Measurements from ENCODE around the gene NCAPG2.

The NCAPG2 gene

GRCh38 chr7:158617737-158618128 lies 86.9 kb downstream of the NCAPG2 start:
- no peaks in the 10 kb centered on the region for H3K4me1 ChIP-seq (ENCODE audit: insufficient read depth, low read length)
- no peaks in the 10 kb centered on the region for H3K27me3 ChIP-seq (ENCODE audit: control insufficient read depth in 1 of 2, insufficient read depth in 2 of 2, low read length in 2 of 2)
- H3K27ac ChIP-seq (ENCODE audit: low read depth, low read length): no peak overlapping the region
- H3K36me3 ChIP-seq (ENCODE audit: insufficient read depth, low read length): no peaks in the 10 kb centered on the region
- H3K9me3 ChIP-seq (ENCODE audit: low read length): no peaks in the 10 kb centered on the region
- H3K4me3 ChIP-seq (ENCODE audit: low read depth in 1 of 2, low read length in 2 of 2): no peak overlapping the region
- no peak overlapping the region for H3K9ac ChIP-seq (ENCODE audit: low read length)

- Histone ChIP-seq H3K36me3 (ENCODE audit: insufficient read depth, low read length) (no peaks in the 10 kb centered on the region), H3K27me3 (ENCODE audit: control insufficient read depth in 1 of 2, insufficient read depth in 2 of 2, low read length in 2 of 2) (no peaks in the 10 kb centered on the region), H3K9ac (ENCODE audit: low read length) (no peak overlapping the region), H3K4me1 (ENCODE audit: insufficient read depth, low read length) (no peaks in the 10 kb centered on the region), H3K4me3 (ENCODE audit: low read depth in 1 of 2, low read length in 2 of 2) (no peak overlapping the region), H3K9me3 (ENCODE audit: low read length) (no peaks in the 10 kb centered on the region), H3K27ac (ENCODE audit: low read depth, low read length) (no peak overlapping the region)
Observed at GRCh38 chr7:158616050-158616449, 88.6 kb downstream of the NCAPG2 start.

GRCh38 chr7:158614700-158615099 lies 89.9 kb downstream of the NCAPG2 start:
- H3K4me3 ChIP-seq (ENCODE audit: low read depth in 1 of 2, low read length in 2 of 2): no peak overlapping the region
- no peaks in the 10 kb centered on the region for H3K27me3 ChIP-seq (ENCODE audit: control insufficient read depth in 1 of 2, insufficient read depth in 2 of 2, low read length in 2 of 2)
- no peaks in the 10 kb centered on the region for H3K36me3 ChIP-seq (ENCODE audit: insufficient read depth, low read length)
- H3K9ac ChIP-seq (ENCODE audit: low read length): no peak overlapping the region
- H3K27ac ChIP-seq (ENCODE audit: low read depth, low read length): no peak overlapping the region
- H3K4me1 ChIP-seq (ENCODE audit: insufficient read depth, low read length): no peaks in the 10 kb centered on the region
- no peaks in the 10 kb centered on the region for H3K9me3 ChIP-seq (ENCODE audit: low read length)

- H3K36me3 ChIP-seq (ENCODE audit: insufficient read depth, low read length): no peaks in the 10 kb centered on the region
- H3K9ac ChIP-seq (ENCODE audit: low read length): no peak overlapping the region
- H3K27me3 ChIP-seq (ENCODE audit: control insufficient read depth in 1 of 2, insufficient read depth in 2 of 2, low read length in 2 of 2): no peaks in the 10 kb centered on the region
- no peak overlapping the region for H3K27ac ChIP-seq (ENCODE audit: low read depth, low read length)
- H3K4me3 ChIP-seq (ENCODE audit: low read depth in 1 of 2, low read length in 2 of 2): no peak overlapping the region
- H3K9me3 ChIP-seq (ENCODE audit: low read length): no peaks in the 10 kb centered on the region
- no peaks in the 10 kb centered on the region for H3K4me1 ChIP-seq (ENCODE audit: insufficient read depth, low read length)
Observed at GRCh38 chr7:158613481-158613880, 91.1 kb downstream of the NCAPG2 start.

- Histone ChIP-seq H3K27ac (ENCODE audit: low read depth, low read length) (no peak overlapping the region), H3K9ac (ENCODE audit: low read length) (no peak overlapping the region), H3K4me1 (ENCODE audit: insufficient read depth, low read length) (no peaks in the 10 kb centered on the region), H3K9me3 (ENCODE audit: low read length) (no peaks in the 10 kb centered on the region), H3K36me3 (ENCODE audit: insufficient read depth, low read length) (no peaks in the 10 kb centered on the region), H3K4me3 (ENCODE audit: low read depth in 1 of 2, low read length in 2 of 2) (no peak overlapping the region), H3K27me3 (ENCODE audit: control insufficient read depth in 1 of 2, insufficient read depth in 2 of 2, low read length in 2 of 2) (no peaks in the 10 kb centered on the region)
Observed at GRCh38 chr7:158612546-158612945, 92.1 kb downstream of the NCAPG2 start.

GRCh38 chr7:158611541-158611940 lies 93.1 kb downstream of the NCAPG2 start:
- Histone ChIP-seq H3K27me3 (ENCODE audit: control insufficient read depth in 1 of 2, insufficient read depth in 2 of 2, low read length in 2 of 2) (no peaks in the 10 kb centered on the region), H3K9ac (ENCODE audit: low read length) (no peak overlapping the region), H3K4me3 (ENCODE audit: low read depth in 1 of 2, low read length in 2 of 2) (no peak overlapping the region), H3K4me1 (ENCODE audit: insufficient read depth, low read length) (no peaks in the 10 kb centered on the region), H3K9me3 (ENCODE audit: low read length) (no peaks in the 10 kb centered on the region), H3K36me3 (ENCODE audit: insufficient read depth, low read length) (no peaks in the 10 kb centered on the region), H3K27ac (ENCODE audit: low read depth, low read length) (no peak overlapping the region)

- no peaks in the 10 kb centered on the region for H3K9me3 ChIP-seq (ENCODE audit: low read length)
- no peak overlapping the region for H3K27ac ChIP-seq (ENCODE audit: low read depth, low read length)
- H3K4me1 ChIP-seq (ENCODE audit: insufficient read depth, low read length): no peaks in the 10 kb centered on the region
- no peak overlapping the region for H3K4me3 ChIP-seq (ENCODE audit: low read depth in 1 of 2, low read length in 2 of 2)
- H3K9ac ChIP-seq (ENCODE audit: low read length): no peak overlapping the region
- H3K27me3 ChIP-seq (ENCODE audit: control insufficient read depth in 1 of 2, insufficient read depth in 2 of 2, low read length in 2 of 2): no peaks in the 10 kb centered on the region
- no peaks in the 10 kb centered on the region for H3K36me3 ChIP-seq (ENCODE audit: insufficient read depth, low read length)
Observed at GRCh38 chr7:158609313-158609974, 95.2 kb downstream of the NCAPG2 start.

- no peaks in the 10 kb centered on the region for H3K36me3 ChIP-seq (ENCODE audit: insufficient read depth, low read length)
- no peak overlapping the region for H3K27ac ChIP-seq (ENCODE audit: low read depth, low read length)
- no peak overlapping the region for H3K9ac ChIP-seq (ENCODE audit: low read length)
- H3K4me3 ChIP-seq (ENCODE audit: low read depth in 1 of 2, low read length in 2 of 2): no peak overlapping the region
- no peaks in the 10 kb centered on the region for H3K9me3 ChIP-seq (ENCODE audit: low read length)
- H3K27me3 ChIP-seq (ENCODE audit: control insufficient read depth in 1 of 2, insufficient read depth in 2 of 2, low read length in 2 of 2): no peaks in the 10 kb centered on the region
- no peaks in the 10 kb centered on the region for H3K4me1 ChIP-seq (ENCODE audit: insufficient read depth, low read length)
Observed at GRCh38 chr7:158607563-158607962, 97.0 kb downstream of the NCAPG2 start.

GRCh38 chr7:158606671-158607424 lies 97.8 kb downstream of the NCAPG2 start:
- H3K9ac ChIP-seq (ENCODE audit: low read length): no peak overlapping the region
- H3K4me3 ChIP-seq (ENCODE audit: low read depth in 1 of 2, low read length in 2 of 2): no peak overlapping the region
- H3K4me1 ChIP-seq (ENCODE audit: insufficient read depth, low read length): no peaks in the 10 kb centered on the region
- H3K27me3 ChIP-seq (ENCODE audit: control insufficient read depth in 1 of 2, insufficient read depth in 2 of 2, low read length in 2 of 2): no peaks in the 10 kb centered on the region
- no peaks in the 10 kb centered on the region for H3K9me3 ChIP-seq (ENCODE audit: low read length)
- H3K36me3 ChIP-seq (ENCODE audit: insufficient read depth, low read length): no peaks in the 10 kb centered on the region
- no peak overlapping the region for H3K27ac ChIP-seq (ENCODE audit: low read depth, low read length)

GRCh38 chr7:158606129-158606528 lies 98.5 kb downstream of the NCAPG2 start:
- Histone ChIP-seq H3K27ac (ENCODE audit: low read depth, low read length) (no peak overlapping the region), H3K4me3 (ENCODE audit: low read depth in 1 of 2, low read length in 2 of 2) (no peak overlapping the region), H3K27me3 (ENCODE audit: control insufficient read depth in 1 of 2, insufficient read depth in 2 of 2, low read length in 2 of 2) (no peaks in the 10 kb centered on the region), H3K9me3 (ENCODE audit: low read length) (no peaks in the 10 kb centered on the region), H3K36me3 (ENCODE audit: insufficient read depth, low read length) (no peaks in the 10 kb centered on the region), H3K4me1 (ENCODE audit: insufficient read depth, low read length) (no peaks in the 10 kb centered on the region), H3K9ac (ENCODE audit: low read length) (no peak overlapping the region)

GRCh38 chr7:158603773-158604755 lies 100.5 kb downstream of the NCAPG2 start:
- H3K9ac ChIP-seq (ENCODE audit: low read length): no peak overlapping the region
- no peak overlapping the region for H3K4me3 ChIP-seq (ENCODE audit: low read depth in 1 of 2, low read length in 2 of 2)
- no peak overlapping the region for H3K27ac ChIP-seq (ENCODE audit: low read depth, low read length)

More at GRCh38 chr7:158603773-158604755, 100.5 kb downstream of the NCAPG2 start:
- no peaks in the 10 kb centered on the region for H3K36me3 ChIP-seq (ENCODE audit: insufficient read depth, low read length)
- no peaks in the 10 kb centered on the region for H3K9me3 ChIP-seq (ENCODE audit: low read length)
- no peaks in the 10 kb centered on the region for H3K4me1 ChIP-seq (ENCODE audit: insufficient read depth, low read length)
- H3K27me3 ChIP-seq (ENCODE audit: control insufficient read depth in 1 of 2, insufficient read depth in 2 of 2, low read length in 2 of 2): no peaks in the 10 kb centered on the region
